ENCODE measurements around the gene MED26.
"Not testable (repeated sequence)": the region's sequence is repeated elsewhere in the genome, so short reads cannot be mapped to it uniquely, and the experiment has no call there.

The MED26 gene

GRCh38 chr19:16628183-16628983, at the start of gene MED26:
Gene MED26, minus strand, starts transcription at chr19:16628204. Its CDS starts 261 bp downstream, at chr19:16627943.
- peak; percentile 93 for DNase-seq (ENCODE audit: low read depth in 2 of 2, low spot score in 1 of 2)

GRCh38 chr19:16677055-16677454, 49.1 kb upstream of the MED26 start:
- DNase-seq (ENCODE audit: low read depth in 2 of 2, low spot score in 1 of 2) = no peak

GRCh38 chr19:16676101-16676798, 48.2 kb upstream of the MED26 start:
- DNase-seq (ENCODE audit: low read depth in 2 of 2, low spot score in 1 of 2) = no peak

- DNase-seq (ENCODE audit: low read depth in 2 of 2, low spot score in 1 of 2) = not testable (repeated sequence)
Observed at GRCh38 chr19:16673839-16674238, 45.8 kb upstream of the MED26 start.

- DNase-seq (ENCODE audit: low read depth in 2 of 2, low spot score in 1 of 2) = no peak
Observed at GRCh38 chr19:16673231-16673630, 45.2 kb upstream of the MED26 start.

GRCh38 chr19:16671652-16672274, 43.8 kb upstream of the MED26 start:
- DNase-seq (ENCODE audit: low read depth in 2 of 2, low spot score in 1 of 2) = no peak

GRCh38 chr19:16670291-16670690, 42.3 kb upstream of the MED26 start:
- DNase-seq (ENCODE audit: low read depth in 2 of 2, low spot score in 1 of 2) = no peak

GRCh38 chr19:16668702-16669101, 40.7 kb upstream of the MED26 start:
- DNase-seq (ENCODE audit: low read depth in 2 of 2, low spot score in 1 of 2) = not testable (repeated sequence)

GRCh38 chr19:16668176-16668575, 40.2 kb upstream of the MED26 start:
- DNase-seq (ENCODE audit: low read depth in 2 of 2, low spot score in 1 of 2) = no peak

- no peak for DNase-seq (ENCODE audit: low read depth in 2 of 2, low spot score in 1 of 2)
Observed at GRCh38 chr19:16661480-16662034, 33.6 kb upstream of the MED26 start.

GRCh38 chr19:16660763-16661479, 32.9 kb upstream of the MED26 start, which contains the start of gene TMEM38A:
Gene TMEM38A, plus strand, starts transcription at chr19:16661139. Its CDS starts 79 bp downstream, at chr19:16661218.
- DNase-seq (ENCODE audit: low read depth in 2 of 2, low spot score in 1 of 2) = peak in 1 of 2 donors; percentile 17

- peak; percentile 95 to 97 for DNase-seq (ENCODE audit: low read depth in 2 of 2, low spot score in 1 of 2)
Observed at GRCh38 chr19:16659832-16660708, 32.1 kb upstream of the MED26 start, which contains the start of gene SMIM7. Gene SMIM7, minus strand, starts transcription at chr19:16660144. Its CDS starts 34 bp downstream, at chr19:16660110.

- no peak for DNase-seq (ENCODE audit: low read depth in 2 of 2, low spot score in 1 of 2)
Observed at GRCh38 chr19:16659464-16659831, 31.4 kb upstream of the MED26 start.

GRCh38 chr19:16657384-16657783, 29.4 kb upstream of the MED26 start:
- no peak for DNase-seq (ENCODE audit: low read depth in 2 of 2, low spot score in 1 of 2)

GRCh38 chr19:16655727-16656126, 27.7 kb upstream of the MED26 start:
- no peak for DNase-seq (ENCODE audit: low read depth in 2 of 2, low spot score in 1 of 2)

- DNase-seq (ENCODE audit: low read depth in 2 of 2, low spot score in 1 of 2) = no peak
Observed at GRCh38 chr19:16654627-16655026, 26.6 kb upstream of the MED26 start.

GRCh38 chr19:16654140-16654539, 26.1 kb upstream of the MED26 start:
- no peak for DNase-seq (ENCODE audit: low read depth in 2 of 2, low spot score in 1 of 2)

GRCh38 chr19:16652854-16653253, 24.9 kb upstream of the MED26 start:
- no peak for DNase-seq (ENCODE audit: low read depth in 2 of 2, low spot score in 1 of 2)

GRCh38 chr19:16651421-16652188, 23.6 kb upstream of the MED26 start:
- not testable (repeated sequence) for DNase-seq (ENCODE audit: low read depth in 2 of 2, low spot score in 1 of 2)

Data from stimulated activated CD8-positive, alpha-beta memory T cell treated with anti-CD3 and anti-CD28 coated beads, Interleukin-4, amount 100 ng/mL, for 1 hour (primary cell).